Measurements from ENCODE around the gene SH3PXD2A.

DNA sequence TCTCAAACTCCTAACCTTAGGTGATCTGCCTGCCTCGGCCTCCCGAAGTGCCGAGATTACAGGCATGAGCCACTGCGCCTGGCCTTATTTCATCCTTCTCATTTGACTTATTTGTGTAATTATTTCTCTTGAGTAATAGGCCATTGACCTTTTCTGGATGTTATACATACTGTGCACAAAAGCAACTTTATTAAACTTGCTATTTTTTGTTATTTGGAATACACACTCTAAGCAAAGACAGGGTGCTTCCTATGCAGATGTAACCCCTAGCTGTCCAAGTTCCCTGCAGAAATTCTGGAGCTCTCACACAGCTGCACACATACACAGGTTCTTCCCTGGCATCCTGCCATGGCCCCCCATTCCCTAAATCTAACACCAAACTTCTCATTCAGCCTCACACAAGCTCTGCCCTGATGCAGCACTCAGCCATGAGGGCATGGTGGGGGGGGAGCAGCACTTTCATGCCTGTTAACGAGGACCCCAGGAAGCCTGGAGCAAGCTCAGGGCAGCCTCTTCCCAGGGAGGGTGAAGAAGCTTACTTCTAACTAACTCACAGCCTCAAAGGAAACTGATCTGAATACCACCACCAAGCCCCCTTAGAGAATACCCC lies 33.2 kb downstream of the SH3PXD2A start:
- TF ChIP-seq CTCF (conservative IDR thresholded peaks at IDR 0.05; ENCODE audit: low read depth, low read length) (no peak), EZH2 (IDR thresholded peaks at IDR 0.05; ENCODE audit: borderline replicate concordance, low read depth, low read length, poor library complexity, severe bottlenecking) (no peak)
